Hepatocyte (in vitro differentiated cells): Measurements from ENCODE around the gene ITPR1.

Experiments
- CTCF ChIP-seq: fragments of 200-600 bp; sonication (generic); IDR thresholded peaks from 2 replicates; pipeline ENCODE4 v1.5.1; 2016; ENCODE audit warnings: antibody characterized with exemption, mild to moderate bottlenecking; ENCODE audit not compliant: poor library complexity
- EZH2 ChIP-seq: fragments of 200-600 bp; sonication (generic); IDR thresholded peaks from 2 replicates; pipeline ENCODE4 v1.6.1; 2016; ENCODE audit warnings: antibody characterized with exemption, mild to moderate bottlenecking, borderline replicate concordance

DNA sequence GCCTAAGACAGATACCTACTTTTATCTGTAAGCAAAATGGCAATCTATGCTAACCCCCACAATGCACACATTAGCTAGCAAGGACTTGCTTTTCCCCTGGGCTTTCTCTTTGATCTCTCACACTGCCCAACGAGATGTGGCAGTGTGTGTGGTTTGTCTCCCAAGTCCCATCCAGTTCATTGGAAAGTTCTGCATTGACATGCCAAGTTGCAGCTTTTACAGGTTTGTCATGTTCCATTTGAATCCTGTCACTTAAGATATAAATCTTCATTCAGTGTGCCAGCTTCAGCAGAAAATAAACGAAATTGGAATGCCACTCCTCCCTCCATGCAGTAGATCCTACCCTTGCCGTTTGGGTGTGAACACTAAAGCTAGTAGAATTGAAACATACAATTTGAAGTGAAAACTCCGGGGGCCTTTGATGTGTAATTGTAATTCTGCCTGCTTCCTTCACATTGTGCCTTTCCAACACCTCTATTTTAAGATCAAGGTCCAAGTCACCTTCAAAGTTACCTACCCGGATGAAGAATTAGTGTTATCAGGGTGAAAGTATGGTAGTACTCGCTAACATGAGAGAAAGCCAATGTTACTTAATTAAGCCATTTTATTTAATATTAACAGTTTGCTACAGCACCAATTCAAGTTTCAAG lies 355.2 kb downstream of the ITPR1 start:
- TF ChIP-seq CTCF (no peak), EZH2 (no peak)
